ENCODE data around the gene KSR1. TPM values are rescaled to one million over a fixed set of nuclear protein-coding genes. Genes with fewer than 3 reads are reported as not detected.

The KSR1 gene
- polyA plus RNA-seq, 1 donor from 2014 or later, result 9.2 TPM

- H3K9me3 ChIP-seq (ENCODE audit: low read length), result no peaks in the 10 kb centered on the region
- TF ChIP-seq POLR2AphosphoS5 (IDR thresholded peaks at IDR 0.05) (no peak), EZH2 (IDR thresholded peaks at IDR 0.05; ENCODE audit: borderline replicate concordance, insufficient read depth, low read length, poor library complexity, severe bottlenecking) (no peak), SMC3 (conservative IDR thresholded peaks at IDR 0.05; ENCODE audit: poor library complexity) (no peak), MXI1 (conservative IDR thresholded peaks at IDR 0.05; ENCODE audit: poor library complexity, severe bottlenecking) (no peak), EP300 (conservative IDR thresholded peaks at IDR 0.05; ENCODE audit: poor library complexity, severe bottlenecking) (no peak), RAD21 (conservative IDR thresholded peaks at IDR 0.05) (no peak), TAF1 (IDR thresholded peaks at IDR 0.05; ENCODE audit: low read depth) (no peak), REST (IDR thresholded peaks at IDR 0.05; ENCODE audit: borderline replicate concordance) (no peak), CTCF (IDR thresholded peaks at IDR 0.05; ENCODE audit: poor library complexity, severe bottlenecking) (no peak)
- no peak overlapping the region for H3K27ac ChIP-seq (ENCODE audit: low read length)
- no peaks in the 10 kb centered on the region for H3K9me2 ChIP-seq (ENCODE audit: insufficient read depth, low read length)
- H3K36me3 ChIP-seq (ENCODE audit: insufficient read depth, low read length), result no peaks in the 10 kb centered on the region
- no peak overlapping the region for H3K4me2 ChIP-seq (ENCODE audit: low read length)
- H3K4me3 ChIP-seq (ENCODE audit: low read length), result no peak overlapping the region
- H3F3A ChIP-seq (ENCODE audit: insufficient read depth, low read length, poor library complexity, severe bottlenecking), result no peaks in the 10 kb centered on the region
- H3K79me2 ChIP-seq (replicated peaks; ENCODE audit: insufficient read depth, low read length), result no peaks in the 10 kb centered on the region
- no peaks in the 10 kb centered on the region for H4K20me1 ChIP-seq (ENCODE audit: insufficient read depth)
- no peaks in the 10 kb centered on the region for H3K27me3 ChIP-seq (ENCODE audit: insufficient read depth, low read depth, low read length)
- no peak overlapping the region for H2AFZ ChIP-seq (ENCODE audit: low read depth, low read length)
- H3K9ac ChIP-seq (ENCODE audit: low read length), result no peak overlapping the region
These were observed 68.3 kb downstream of the KSR1 start for GRCh38 chr17:27524594-27524993.

- Histone ChIP-seq H3K36me3 (ENCODE audit: insufficient read depth, low read length) (no peaks in the 10 kb centered on the region), H3K79me2 (replicated peaks; ENCODE audit: insufficient read depth, low read length) (no peaks in the 10 kb centered on the region), H3K27ac (ENCODE audit: low read length) (no peak overlapping the region), H3K9me2 (ENCODE audit: insufficient read depth, low read length) (no peaks in the 10 kb centered on the region), H3K4me3 (ENCODE audit: low read length) (no peak overlapping the region), H3K4me2 (ENCODE audit: low read length) (no peak overlapping the region), H3K9ac (ENCODE audit: low read length) (no peak overlapping the region), H3K27me3 (ENCODE audit: insufficient read depth, low read depth, low read length) (no peaks in the 10 kb centered on the region), H3F3A (ENCODE audit: insufficient read depth, low read length, poor library complexity, severe bottlenecking) (no peaks in the 10 kb centered on the region), H3K9me3 (ENCODE audit: low read length) (no peaks in the 10 kb centered on the region), H4K20me1 (ENCODE audit: insufficient read depth) (no peaks in the 10 kb centered on the region), H2AFZ (ENCODE audit: low read depth, low read length) (no peak overlapping the region)
- TF ChIP-seq TAF1 (IDR thresholded peaks at IDR 0.05; ENCODE audit: low read depth) (no peak), RAD21 (conservative IDR thresholded peaks at IDR 0.05) (no peak), CTCF (IDR thresholded peaks at IDR 0.05; ENCODE audit: poor library complexity, severe bottlenecking) (no peak)
These were observed 69.1 kb downstream of the KSR1 start for GRCh38 chr17:27525316-27525715.
